ENCODE results near the gene NEURL1B.

NEURL1B gene

DNA sequence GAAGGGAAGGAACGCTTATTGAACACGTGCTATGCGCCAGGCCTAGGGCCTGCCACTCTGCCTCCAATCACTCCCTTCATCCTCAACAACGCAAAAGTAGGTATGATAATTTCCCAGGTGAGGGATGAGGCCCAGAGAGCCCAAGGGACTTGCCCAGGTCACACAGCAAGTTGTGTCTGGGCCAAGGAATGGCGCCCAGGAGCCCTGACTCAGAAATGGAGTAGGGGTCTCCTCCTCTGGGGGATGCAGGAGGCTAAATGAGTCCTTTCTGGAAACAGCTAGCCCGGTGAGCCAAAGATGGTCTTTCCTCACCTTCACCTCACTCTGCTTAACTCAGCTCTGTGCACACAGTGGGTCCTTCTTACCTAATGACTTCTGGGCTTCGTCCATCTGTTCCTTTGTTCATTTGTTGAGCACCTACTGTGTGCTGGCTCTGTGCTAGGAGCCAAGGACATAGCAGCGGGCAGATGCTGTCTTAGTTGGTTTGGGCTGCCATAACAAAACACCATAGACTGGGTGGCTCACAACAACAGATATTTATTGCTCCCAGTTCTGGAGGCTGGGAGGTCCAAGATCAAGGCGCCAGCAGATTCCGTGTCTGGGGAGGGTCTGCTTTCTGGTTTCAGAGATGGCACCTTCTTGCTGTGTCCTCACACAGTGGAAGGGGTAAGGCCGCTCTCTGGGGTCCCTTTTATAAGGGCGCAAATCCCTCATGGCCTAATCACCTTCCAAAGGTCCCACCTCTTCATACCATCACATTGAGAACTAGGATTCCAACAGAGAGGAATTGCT lies 22.3 kb upstream of the NEURL1B start:
- H3K4me3 ChIP-seq (ENCODE audit: low read depth, low read length): no peak overlapping the region
- DNase-seq (ENCODE audit: low read depth): no peak
- TF ChIP-seq CTCF (IDR thresholded peaks at IDR 0.05; ENCODE audit: control insufficient read depth, extremely low read depth, insufficient read depth): no peak

GRCh38 chr5:172620506-172620905 lies 20.6 kb upstream of the NEURL1B start:
- no peak for DNase-seq (ENCODE audit: low read depth)
- TF ChIP-seq CTCF (IDR thresholded peaks at IDR 0.05; ENCODE audit: control insufficient read depth, extremely low read depth, insufficient read depth): no peak

GRCh38 chr5:172622091-172623046 lies 18.7 kb upstream of the NEURL1B start:
- no peak for DNase-seq (ENCODE audit: low read depth)
- no peak overlapping the region for H3K4me3 ChIP-seq (ENCODE audit: low read depth, low read length)
- TF ChIP-seq CTCF (IDR thresholded peaks at IDR 0.05; ENCODE audit: control insufficient read depth, extremely low read depth, insufficient read depth): no peak

More at GRCh38 chr5:172620506-172620905, 20.6 kb upstream of the NEURL1B start:
- H3K4me3 ChIP-seq (ENCODE audit: low read depth, low read length): no peak overlapping the region

- no peak for DNase-seq (ENCODE audit: low read depth)
- H3K4me3 ChIP-seq (ENCODE audit: low read depth, low read length): no peak overlapping the region
- TF ChIP-seq CTCF (IDR thresholded peaks at IDR 0.05; ENCODE audit: control insufficient read depth, extremely low read depth, insufficient read depth): no peak
Observed at GRCh38 chr5:172623313-172623980, 17.6 kb upstream of the NEURL1B start.

DNA sequence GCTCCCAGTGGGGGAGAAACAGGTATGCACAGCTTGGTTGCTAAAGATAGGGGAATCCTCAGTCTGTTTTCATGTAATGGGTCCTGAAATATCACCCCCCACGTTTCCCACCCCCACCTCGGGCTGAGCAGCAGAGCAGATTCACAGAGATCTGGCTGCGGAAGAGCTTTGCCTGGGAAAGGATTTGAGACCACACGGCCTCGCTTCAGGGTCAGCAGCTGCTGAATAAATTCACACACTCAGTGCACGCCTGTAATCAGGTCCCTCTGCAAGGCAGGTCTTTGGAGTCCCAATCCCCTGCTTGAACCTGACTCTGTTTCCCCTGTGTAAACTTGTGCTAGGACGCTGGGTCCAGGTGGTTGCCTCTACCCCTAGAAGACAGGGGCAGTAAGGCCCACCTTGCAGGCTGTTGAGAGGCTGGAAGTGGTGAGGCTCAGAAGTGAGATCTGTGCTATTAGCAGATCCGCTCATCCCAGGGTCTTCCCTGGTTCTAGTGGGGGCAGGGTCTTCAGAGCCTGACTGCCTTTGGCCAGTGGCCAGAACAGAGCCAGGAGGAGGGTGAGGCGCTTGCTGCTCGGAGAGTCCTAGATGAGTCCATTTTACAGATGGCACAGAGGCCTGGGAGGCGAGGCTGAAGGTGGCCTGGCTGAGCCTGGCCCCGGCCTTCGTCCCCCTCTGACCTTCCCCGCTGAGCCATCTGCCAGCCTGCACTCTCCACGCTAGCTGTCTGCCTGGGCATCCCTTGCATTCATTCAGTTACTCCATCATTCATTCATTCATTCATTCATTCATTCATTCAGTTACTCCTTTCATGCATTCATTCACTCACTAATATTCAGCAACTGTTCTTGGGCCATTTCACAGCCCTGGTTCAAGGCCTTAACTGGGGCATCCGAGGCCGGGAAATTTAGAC lies 16.7 kb upstream of the NEURL1B start:
- DNase-seq (ENCODE audit: low read depth): no peak
- TF ChIP-seq CTCF (IDR thresholded peaks at IDR 0.05; ENCODE audit: control insufficient read depth, extremely low read depth, insufficient read depth): no peak
- H3K4me3 ChIP-seq (ENCODE audit: low read depth, low read length): no peak overlapping the region

Data from LNCaP clone FGC (cell line).